ENCODE data around the gene TSHZ2.

- no peak for TF ChIP-seq POLR2A (IDR thresholded peaks at IDR 0.05)
- TF ChIP-seq CTCF (IDR thresholded peaks at IDR 0.05), result no peak
Observed at GRCh38 chr20:53291548-53291947, 319.4 kb downstream of the TSHZ2 start.

Data from vagina (tissue), 2 donors.